Lower leg skin (tissue), 4 donors: ENCODE results near the gene SNX5. TPM values are rescaled to one million over a fixed set of nuclear protein-coding genes. Genes with fewer than 3 reads are reported as not detected.

Experiments used
- DNase-seq, 2 donors: peaks; one replicate each; pipeline ENCODE4 v3.0.0-alpha.2; 2019; ENCODE audit warnings: low spot score in 2 of 2
- H3K4me3 ChIP-seq: fragments of 200-600 bp; sonication (generic); 2 replicates; pipeline ENCODE4 v1.5.1; 2017; ENCODE audit warnings: mild to moderate bottlenecking, low read depth; ENCODE audit not compliant: poor library complexity, severe bottlenecking
- CTCF ChIP-seq, 3 donors: fragments of 450-650 bp; IDR thresholded peaks; one replicate each; pipeline ENCODE4 v1.5.1; 2016; ENCODE audit warnings: antibody characterized with exemption in 3 of 3, mild to moderate bottlenecking in 3 of 3, moderate library complexity in 2 of 3
- POLR2A ChIP-seq, 2 donors: fragments of 450-650 bp; IDR thresholded peaks; one replicate each; pipeline ENCODE4 v1.6.1; 2016 to 2017; ENCODE audit warnings: antibody characterized with exemption in 2 of 2, mild to moderate bottlenecking in 1 of 2, moderate library complexity in 1 of 2
- WGBS, 2 donors: methylation state at CpG; one replicate each; pipeline ENCODE4 v1.1.5; 2018; 5-methylcytosine and 5-hydroxymethylcytosine counted together
- intact Hi-C: fragments of 100-400 bp; cut with DNase I; formaldehyde crosslinking; loops from one replicate; pipeline ENCODE4 v1.15.0; 2023; ENCODE audit warnings: low total_unique reads
- total RNA-seq, 4 donors: library from RNA; depleted of rRNA; stranded (reverse); fragments of >200 nt; gene quantifications; one replicate each; pipeline ENCODE4 v1.1.0, GENCODE V29; 2016

SNX5 gene
- total RNA-seq: 10 to 100 TPM; 44.6 to 70.7 (median 66.0) TPM

DNA sequence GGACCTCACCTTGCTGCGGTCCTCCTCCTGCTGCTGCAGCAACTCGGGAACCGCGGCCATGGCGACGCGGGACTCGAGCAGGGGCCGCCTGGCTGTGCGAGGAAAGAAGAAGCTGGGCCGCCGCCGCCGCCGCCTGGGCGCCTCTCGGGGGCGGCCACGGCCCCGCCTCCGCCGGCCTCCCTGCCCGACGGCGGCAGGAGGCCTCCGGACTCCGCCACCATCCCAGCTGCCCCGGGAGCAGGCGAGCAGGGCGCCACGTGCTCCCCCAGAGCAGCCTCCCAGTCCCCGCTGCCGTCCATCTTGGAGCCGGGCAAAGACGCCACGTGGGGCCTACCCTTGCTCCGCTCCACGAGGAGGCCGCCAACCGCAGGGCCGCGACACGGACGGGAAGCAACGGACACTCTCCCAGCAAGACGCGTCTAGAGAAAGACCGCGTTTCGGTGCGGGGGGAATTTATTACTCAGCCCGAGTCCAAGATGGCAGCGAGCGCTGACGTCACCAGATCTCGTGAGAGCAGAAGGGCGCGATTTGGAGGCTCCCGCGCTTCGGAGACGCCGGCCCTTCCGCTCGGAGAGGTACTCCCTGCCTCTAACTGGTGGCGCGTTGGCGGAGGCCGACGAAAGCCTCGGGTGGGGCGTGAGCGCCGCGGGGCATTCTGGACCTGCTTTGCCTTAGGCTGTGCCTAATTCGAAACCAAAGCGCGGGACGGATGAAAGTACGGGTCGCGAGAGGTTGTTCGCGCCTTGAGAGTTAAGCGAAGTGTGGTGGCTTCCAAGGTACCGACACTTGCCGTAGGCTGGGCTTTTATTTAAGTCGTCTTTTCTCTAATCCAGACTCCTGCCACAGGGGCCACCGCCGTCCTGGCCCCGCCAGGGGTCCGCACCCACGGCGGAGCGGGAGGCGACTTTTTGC lies at the start of gene SNX5, which contains the start of gene MGME1:
SNX5 (minus strand) TSS at position 429 of the 912 bp plus-strand sequence; CDS start at position 60, 369 bp downstream.
MGME1 (plus strand) TSS at position 653 of the 912 bp plus-strand sequence. CDS start 842 bp downstream, outside the sequence.
- intact Hi-C loops: no loop called here
- WGBS, 2 donors: 0% methylated on average over 52 to 84 of the region's 96 CpGs
- peak; percentile 99 to 100 for DNase-seq
- H3K4me3 ChIP-seq: peak within 1 kb of the TSS; percentile 80
- peak in 1 of 3 donors; percentile 49 for TF ChIP-seq CTCF (IDR thresholded peaks at IDR 0.05)
- no peak for TF ChIP-seq POLR2A (IDR thresholded peaks at IDR 0.05)

- intact Hi-C loops: no loop called here
- TF ChIP-seq POLR2A (IDR thresholded peaks at IDR 0.05): no peak
- TF ChIP-seq CTCF (IDR thresholded peaks at IDR 0.05): no peak
- DNase-seq: no peak
- WGBS, 2 donors: 90 to 91% methylated on average over 10 of the region's 10 CpGs
- no peak overlapping the region for H3K4me3 ChIP-seq
Measured at GRCh38 chr20:18018100-18018499, 49.5 kb upstream of the SNX5 start.

DNA sequence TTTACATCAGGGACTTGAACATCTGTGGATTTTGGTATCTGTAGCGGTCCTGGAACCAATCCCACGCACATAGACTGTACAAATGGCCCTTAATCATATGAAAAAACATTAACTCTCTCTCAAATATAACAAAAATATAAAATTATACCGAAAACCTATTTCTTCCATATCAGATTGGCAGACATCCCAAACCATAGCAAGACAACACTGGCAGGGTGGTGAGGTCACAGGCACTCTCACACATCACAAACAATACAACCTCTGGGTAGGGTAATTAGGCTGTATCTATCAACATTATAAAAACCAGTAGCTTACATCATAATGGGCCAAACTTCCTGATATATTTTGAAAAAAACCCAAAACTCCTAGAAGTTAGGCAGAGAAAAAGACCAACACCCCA lies 48.2 kb upstream of the SNX5 start:
- WGBS, 2 donors: 84 to 85% methylated on average over 3 of the region's 3 CpGs
- no peak for DNase-seq
- no peak overlapping the region for H3K4me3 ChIP-seq
- intact Hi-C loops: no loop called here
- TF ChIP-seq POLR2A (IDR thresholded peaks at IDR 0.05) (no peak), CTCF (IDR thresholded peaks at IDR 0.05) (no peak)

GRCh38 chr20:18014411-18014810 lies 45.8 kb upstream of the SNX5 start:
- no peak overlapping the region for H3K4me3 ChIP-seq
- no peak for TF ChIP-seq POLR2A (IDR thresholded peaks at IDR 0.05)
- no peak for TF ChIP-seq CTCF (IDR thresholded peaks at IDR 0.05)
- WGBS, 2 donors: 85 to 97% methylated on average over 6 of the region's 6 CpGs
- intact Hi-C loops: no loop called here
- DNase-seq: no peak

DNA sequence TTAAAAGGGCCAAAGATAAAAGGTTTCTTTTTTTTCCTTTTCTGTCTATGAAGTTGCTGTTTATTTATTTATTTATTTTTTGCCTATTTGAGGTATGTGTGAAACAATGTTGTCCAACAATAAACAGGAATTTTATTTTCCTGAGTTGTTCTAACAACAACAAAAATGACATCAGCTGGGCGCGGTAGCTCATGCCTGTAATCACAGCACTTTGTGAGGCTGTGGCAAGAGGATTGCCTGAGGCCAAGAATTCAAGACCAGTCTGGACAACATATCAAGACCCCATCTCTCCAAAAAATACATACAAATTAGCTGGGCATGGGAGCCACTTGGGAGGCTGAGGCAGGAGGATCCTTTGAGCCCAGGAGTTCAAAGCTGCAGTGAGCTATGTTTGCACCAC lies 44.3 kb upstream of the SNX5 start:
- intact Hi-C loops: no loop called here
- 92 to 97% methylated on average over 2 of the region's 2 CpGs for WGBS, 2 donors
- DNase-seq: no peak
- no peak overlapping the region for H3K4me3 ChIP-seq
- TF ChIP-seq CTCF (IDR thresholded peaks at IDR 0.05): no peak
- TF ChIP-seq POLR2A (IDR thresholded peaks at IDR 0.05): no peak
